Hepatocyte (in vitro differentiated cells): ENCODE data around the gene ATP8B3. TPM values are rescaled to one million over a fixed set of nuclear protein-coding genes. Genes with fewer than 3 reads are reported as not detected.

ENCODE experiments used
- DNase-seq: peaks from one replicate; pipeline ENCODE4 v3.0.0-alpha.2; 2016; ENCODE audit warnings: low spot score
- H2AFZ ChIP-seq: fragments of 200-600 bp; sonication (generic); 2 replicates; pipeline ENCODE4 v1.6.0; 2016; ENCODE audit warnings: antibody characterized with exemption, mild to moderate bottlenecking
- H3K27ac ChIP-seq: fragments of 200-600 bp; sonication (generic); 2 replicates; pipeline ENCODE4 v1.5.1; 2016; ENCODE audit warnings: mild to moderate bottlenecking
- H3K27me3 ChIP-seq: fragments of 200-600 bp; sonication (generic); 2 replicates; pipeline ENCODE4 v1.6.1; 2016
- H3K36me3 ChIP-seq: fragments of 200-600 bp; sonication (generic); replicated peaks from 2 replicates; pipeline ENCODE4 v1.5.1; 2016; ENCODE audit warnings: low read depth; ENCODE audit not compliant: insufficient read depth
- H3K4me1 ChIP-seq: fragments of 200-600 bp; sonication (generic); 2 replicates; pipeline ENCODE4 v1.5.1; 2016; ENCODE audit warnings: mild to moderate bottlenecking, moderate library complexity; ENCODE audit not compliant: insufficient read depth
- H3K4me2 ChIP-seq: fragments of 200-600 bp; sonication (generic); 2 replicates; pipeline ENCODE4 v1.6.0; 2016
- H3K4me3 ChIP-seq: fragments of 200-600 bp; sonication (generic); 2 replicates; pipeline ENCODE4 v1.5.1; 2016; ENCODE audit warnings: mild to moderate bottlenecking
- H3K79me2 ChIP-seq: fragments of 200-600 bp; sonication (generic); 2 replicates; pipeline ENCODE4 v1.6.0; 2017; ENCODE audit warnings: mild to moderate bottlenecking
- H3K9me2 ChIP-seq: fragments of 200-600 bp; sonication (generic); replicated peaks from 2 replicates; pipeline ENCODE4 v1.6.0; 2017; ENCODE audit warnings: mild to moderate bottlenecking; ENCODE audit not compliant: insufficient read depth
- H3K9me3 ChIP-seq: fragments of 200-600 bp; sonication (generic); 2 replicates; pipeline ENCODE4 v1.5.1; 2016; ENCODE audit warnings: low read depth, mild to moderate bottlenecking
- H4K20me1 ChIP-seq: fragments of 200-600 bp; sonication (generic); 2 replicates; pipeline ENCODE4 v1.6.0; 2016; ENCODE audit warnings: mild to moderate bottlenecking; ENCODE audit not compliant: insufficient read depth, poor library complexity, severe bottlenecking
- CTCF ChIP-seq: fragments of 200-600 bp; sonication (generic); IDR thresholded peaks from 2 replicates; pipeline ENCODE4 v1.5.1; 2016; ENCODE audit warnings: antibody characterized with exemption, mild to moderate bottlenecking; ENCODE audit not compliant: poor library complexity
- EZH2 ChIP-seq: fragments of 200-600 bp; sonication (generic); IDR thresholded peaks from 2 replicates; pipeline ENCODE4 v1.6.1; 2016; ENCODE audit warnings: antibody characterized with exemption, mild to moderate bottlenecking, borderline replicate concordance
- EZH2phosphoT487 ChIP-seq: fragments of 200-600 bp; sonication (generic); IDR thresholded peaks from one replicate; pipeline ENCODE4 v1.6.1; 2018; ENCODE audit warnings: antibody characterized with exemption, mild to moderate bottlenecking, low read depth, moderate library complexity; ENCODE audit not compliant: unreplicated experiment, severe bottlenecking
- WGBS: methylation state at CpG from one replicate; pipeline ENCODE4 v1.1.6; 2016; ENCODE audit warnings: low lambda C conversion rate; ENCODE audit errors: missing lambda C conversion rate; 5-methylcytosine and 5-hydroxymethylcytosine counted together
- polyA plus RNA-seq: library from polyadenylated mRNA; unstranded; fragments of >200 nt; fragmentation: Nextera tagmentation; extraction: Ambion mirVana; gene quantifications from 2 replicates; pipeline ENCODE4 v1.2.1, GENCODE V29; 2016
- total RNA-seq: library from RNA; depleted of rRNA; stranded (reverse); fragments of >200 nt; gene quantifications from 2 replicates; pipeline ENCODE4 v1.2.3, GENCODE V29; 2014

ATP8B3 gene
- total and polyA plus RNA-seq, 2 experiments from 2014 or later = 1.7 to 2.4 TPM

GRCh38 chr19:1756705-1757465 lies 55.2 kb downstream of the ATP8B3 start:
- H3K27me3 ChIP-seq = peaks cover 86% of the 10 kb centered on the region
- 16% methylated on average over 23 of the region's 29 CpGs for WGBS

GRCh38 chr19:1756264-1756663 lies 55.8 kb downstream of the ATP8B3 start:
- Histone ChIP-seq H3K4me3 (no peak overlapping the region), H3K79me2 (no peaks in the 10 kb centered on the region), H4K20me1 (no peaks in the 10 kb centered on the region), H2AFZ (no peak overlapping the region), H3K9me3 (no peaks in the 10 kb centered on the region), H3K4me1 (no peaks in the 10 kb centered on the region), H3K36me3 (no peaks in the 10 kb centered on the region), H3K9me2 (no peaks in the 10 kb centered on the region), H3K27me3 (peaks cover 86% of the 10 kb centered on the region), H3K27ac (no peak overlapping the region), H3K4me2 (no peak overlapping the region)
- no peak for TF ChIP-seq EZH2phosphoT487
- no peak for TF ChIP-seq EZH2
- TF ChIP-seq CTCF = no peak
- 11% methylated on average over 20 of the region's 20 CpGs for WGBS
- no peak for DNase-seq

More at GRCh38 chr19:1756705-1757465, 55.2 kb downstream of the ATP8B3 start:
- Histone ChIP-seq H3K79me2 (no peaks in the 10 kb centered on the region), H3K9me3 (no peaks in the 10 kb centered on the region), H3K4me2 (no peak overlapping the region), H3K27ac (no peak overlapping the region), H3K4me1 (no peaks in the 10 kb centered on the region), H4K20me1 (no peaks in the 10 kb centered on the region), H3K4me3 (no peak overlapping the region), H2AFZ (no peak overlapping the region), H3K9me2 (no peaks in the 10 kb centered on the region), H3K36me3 (no peaks in the 10 kb centered on the region)
- no peak for DNase-seq
- TF ChIP-seq CTCF = no peak
- peak; percentile 51 for TF ChIP-seq EZH2

GRCh38 chr19:1755467-1756171 lies 56.5 kb downstream of the ATP8B3 start:
- no peak for DNase-seq
- Histone ChIP-seq H3K4me1 (no peaks in the 10 kb centered on the region), H3K79me2 (no peaks in the 10 kb centered on the region), H4K20me1 (no peaks in the 10 kb centered on the region), H3K9me2 (no peaks in the 10 kb centered on the region), H3K27me3 (peaks cover 86% of the 10 kb centered on the region), H3K36me3 (no peaks in the 10 kb centered on the region), H3K4me2 (peak overlapping the region; percentile 29), H3K27ac (no peak overlapping the region), H2AFZ (no peak overlapping the region), H3K4me3 (no peak overlapping the region), H3K9me3 (no peaks in the 10 kb centered on the region)
- WGBS = 9% methylated on average over 22 of the region's 43 CpGs
- no peak for TF ChIP-seq CTCF
- peak; percentile 38 for TF ChIP-seq EZH2phosphoT487
- peak; percentile 60 for TF ChIP-seq EZH2
